NB4 (cell line): ENCODE data around the gene GNG14.

Experiments used
- DNase-seq: peaks from one replicate; pipeline ENCODE4 v3.0.0; 2010; ENCODE audit warnings: low read depth
- H3K4me3 ChIP-seq: one replicate; pipeline ENCODE4 v1.5.1; 2011; ENCODE audit warnings: mild to moderate bottlenecking, low read depth, low read length, moderate library complexity
- MYC ChIP-seq: IDR thresholded peaks from 2 replicates; pipeline ENCODE4 v1.6.1; 2011; ENCODE audit warnings: low read depth, low read length
- POLR2A ChIP-seq: IDR thresholded peaks from 2 replicates; pipeline ENCODE4 v1.6.1; 2011; ENCODE audit warnings: mild to moderate bottlenecking; ENCODE audit not compliant: insufficient read length; ENCODE audit errors: extremely low read depth
- TF ChIP-seq, protein P1 (sequence below): IDR thresholded peaks from 2 replicates; pipeline ENCODE4 v1.6.1; 2011; ENCODE audit warnings: low read depth, low read length
- TF ChIP-seq, protein P2 (sequence below): IDR thresholded peaks from one replicate; pipeline ENCODE4 v1.5.1; 2012; ENCODE audit warnings: low read depth, low read length

Gene GNG14

DNA sequence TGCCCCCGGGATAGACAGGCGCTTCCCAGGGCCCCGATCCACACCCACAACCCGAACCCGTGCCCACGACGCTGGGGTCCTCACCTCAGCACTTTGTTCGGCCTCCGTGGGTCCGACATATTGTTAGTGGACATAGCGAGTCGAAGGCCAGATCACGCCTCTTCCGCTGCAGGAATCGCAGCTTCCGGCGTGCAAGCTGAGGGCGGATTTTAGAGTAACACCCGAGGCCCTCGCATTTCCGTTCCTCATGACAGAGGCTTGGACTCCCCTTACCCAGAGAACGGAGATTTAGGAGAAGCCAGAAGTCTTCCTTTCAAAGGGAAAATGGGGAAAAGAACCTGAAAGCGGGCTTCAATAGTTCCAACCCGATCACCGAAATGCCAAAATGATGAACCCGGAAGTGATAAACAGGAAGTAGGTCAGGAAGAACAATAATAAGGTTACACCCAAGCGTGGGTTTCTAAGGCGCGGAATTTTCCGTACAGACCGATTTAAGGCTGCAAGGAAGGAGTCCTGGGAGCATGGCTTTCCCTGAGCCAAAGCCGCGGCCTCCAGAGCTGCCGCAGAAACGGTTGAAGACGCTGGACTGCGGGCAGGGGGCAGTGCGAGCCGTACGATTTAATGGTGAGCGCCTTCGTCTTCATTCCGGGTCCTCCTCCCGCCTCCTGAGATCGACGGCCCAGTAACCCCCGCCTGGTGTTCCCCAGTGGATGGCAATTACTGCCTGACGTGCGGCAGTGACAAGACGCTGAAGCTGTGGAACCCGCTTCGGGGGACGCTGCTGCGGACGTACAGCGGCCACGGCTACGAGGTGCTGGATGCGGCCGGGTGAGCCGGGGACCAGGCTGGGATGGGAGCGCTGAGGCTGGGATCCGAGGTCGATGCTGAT, 18.3 kb upstream of the GNG14 start:
- peak; percentile 86 for DNase-seq
- TF ChIP-seq, protein P1, sequence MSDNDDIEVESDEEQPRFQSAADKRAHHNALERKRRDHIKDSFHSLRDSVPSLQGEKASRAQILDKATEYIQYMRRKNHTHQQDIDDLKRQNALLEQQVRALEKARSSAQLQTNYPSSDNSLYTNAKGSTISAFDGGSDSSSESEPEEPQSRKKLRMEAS = peak; percentile 15; the same call in 1 of the 2 replicates
- peak; percentile 66 for TF ChIP-seq MYC
- peak; percentile 37 for TF ChIP-seq POLR2A
- TF ChIP-seq, protein P2, sequence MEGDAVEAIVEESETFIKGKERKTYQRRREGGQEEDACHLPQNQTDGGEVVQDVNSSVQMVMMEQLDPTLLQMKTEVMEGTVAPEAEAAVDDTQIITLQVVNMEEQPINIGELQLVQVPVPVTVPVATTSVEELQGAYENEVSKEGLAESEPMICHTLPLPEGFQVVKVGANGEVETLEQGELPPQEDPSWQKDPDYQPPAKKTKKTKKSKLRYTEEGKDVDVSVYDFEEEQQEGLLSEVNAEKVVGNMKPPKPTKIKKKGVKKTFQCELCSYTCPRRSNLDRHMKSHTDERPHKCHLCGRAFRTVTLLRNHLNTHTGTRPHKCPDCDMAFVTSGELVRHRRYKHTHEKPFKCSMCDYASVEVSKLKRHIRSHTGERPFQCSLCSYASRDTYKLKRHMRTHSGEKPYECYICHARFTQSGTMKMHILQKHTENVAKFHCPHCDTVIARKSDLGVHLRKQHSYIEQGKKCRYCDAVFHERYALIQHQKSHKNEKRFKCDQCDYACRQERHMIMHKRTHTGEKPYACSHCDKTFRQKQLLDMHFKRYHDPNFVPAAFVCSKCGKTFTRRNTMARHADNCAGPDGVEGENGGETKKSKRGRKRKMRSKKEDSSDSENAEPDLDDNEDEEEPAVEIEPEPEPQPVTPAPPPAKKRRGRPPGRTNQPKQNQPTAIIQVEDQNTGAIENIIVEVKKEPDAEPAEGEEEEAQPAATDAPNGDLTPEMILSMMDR = no peak
- peak overlapping the region; percentile 68 for H3K4me3 ChIP-seq

DNA sequence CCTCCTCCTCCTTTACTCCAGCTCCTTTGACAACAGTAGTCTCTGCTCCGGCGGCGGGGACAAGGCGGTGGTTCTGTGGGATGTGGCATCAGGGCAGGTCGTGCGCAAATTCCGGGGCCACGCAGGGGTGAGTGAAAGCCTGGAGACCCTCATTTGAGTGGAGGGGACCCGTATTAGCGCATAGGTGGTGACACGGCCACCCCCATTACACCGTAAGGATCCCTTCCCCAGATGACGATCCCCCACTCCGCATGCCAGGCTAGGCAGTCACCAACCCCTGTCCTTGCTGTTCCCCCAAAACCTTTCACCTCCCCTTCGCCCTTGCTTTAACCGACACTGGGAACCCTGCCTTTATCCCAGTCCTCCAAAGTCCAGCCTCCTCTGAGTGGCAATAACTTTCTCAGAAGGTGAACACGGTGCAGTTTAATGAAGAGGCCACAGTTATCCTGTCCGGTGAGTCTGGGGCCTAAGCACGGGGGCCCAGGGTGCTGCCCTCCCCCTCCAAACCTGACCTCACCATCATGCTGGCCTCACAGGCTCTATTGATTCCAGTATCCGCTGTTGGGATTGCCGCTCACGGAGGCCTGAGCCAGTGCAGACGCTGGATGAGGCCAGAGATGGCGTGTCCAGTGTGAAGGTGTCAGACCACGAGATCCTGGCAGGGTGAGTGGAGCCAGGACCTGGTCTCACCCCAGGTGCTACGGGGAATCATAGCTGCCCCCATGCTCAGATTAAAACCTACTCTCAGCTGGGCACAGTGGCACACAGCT, 17.5 kb upstream of the GNG14 start:
- no peak for DNase-seq
- peak overlapping the region; percentile 68 for H3K4me3 ChIP-seq
- TF ChIP-seq, protein P1 = no peak
- no peak for TF ChIP-seq MYC
- TF ChIP-seq, protein P2 = no peak
- no peak for TF ChIP-seq POLR2A

DNA sequence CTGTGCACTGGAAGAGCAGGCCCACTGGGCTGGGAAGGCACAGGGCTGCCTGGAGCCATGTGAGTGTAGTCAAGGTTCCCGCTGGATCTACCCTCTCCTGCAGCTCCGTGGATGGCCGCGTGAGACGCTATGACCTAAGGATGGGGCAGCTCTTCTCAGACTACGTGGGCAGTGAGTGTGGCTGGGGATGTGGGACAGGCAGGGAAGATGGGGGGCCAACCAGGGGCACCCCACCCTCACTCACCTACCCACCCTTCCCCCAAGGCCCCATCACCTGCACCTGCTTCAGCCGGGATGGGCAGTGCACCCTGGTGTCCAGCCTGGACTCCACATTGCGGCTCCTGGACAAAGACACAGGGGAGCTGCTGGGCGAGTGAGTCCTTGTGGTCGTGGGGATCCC, 15.1 kb upstream of the GNG14 start:
- no peak for DNase-seq
- H3K4me3 ChIP-seq = no peak overlapping the region
- TF ChIP-seq MYC (no peak), POLR2A (no peak)
- TF ChIP-seq, protein P1 = no peak
- TF ChIP-seq, protein P2 = no peak

DNA sequence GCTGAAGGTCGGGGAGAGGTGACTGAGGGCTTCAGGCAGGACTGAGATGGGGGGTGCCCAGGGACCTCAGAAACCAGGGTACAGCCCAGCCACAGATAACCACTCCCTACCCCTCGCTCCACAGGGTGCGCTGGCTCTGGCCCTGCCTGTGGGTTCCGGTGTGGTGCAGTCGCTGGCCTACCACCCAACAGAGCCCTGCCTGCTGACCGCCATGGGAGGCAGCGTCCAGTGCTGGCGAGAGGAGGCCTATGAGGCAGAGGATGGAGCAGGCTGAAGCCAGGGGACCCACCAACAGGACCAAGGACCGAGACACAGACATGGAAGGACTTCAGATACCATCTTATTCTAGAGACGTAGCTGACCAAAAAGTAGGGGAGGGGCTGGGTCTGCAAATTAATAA, 12.4 kb upstream of the GNG14 start:
- H3K4me3 ChIP-seq = no peak overlapping the region
- no peak for DNase-seq
- TF ChIP-seq MYC = no peak
- TF ChIP-seq, protein P2 = no peak
- no peak for TF ChIP-seq POLR2A
- TF ChIP-seq, protein P1 = no peak

DNA sequence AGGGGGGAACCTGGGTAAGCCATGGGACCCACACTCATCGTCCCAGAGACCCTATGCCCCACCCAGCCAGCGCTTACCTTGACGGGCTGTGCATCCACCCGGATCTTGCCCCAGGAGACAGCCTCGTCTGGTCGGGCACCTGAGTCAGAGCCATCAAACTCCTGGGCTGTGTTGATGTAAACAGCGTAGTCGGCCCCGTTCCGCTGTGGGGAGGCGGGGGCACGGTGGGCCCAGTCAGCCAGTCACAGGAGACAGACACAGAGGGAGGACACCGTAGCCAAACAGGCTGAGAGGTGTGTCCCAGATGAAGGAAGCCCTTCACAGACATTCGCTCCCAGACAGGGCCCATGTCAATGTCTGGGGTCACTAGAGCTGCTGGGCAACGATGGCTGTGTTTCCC, 11.9 kb upstream of the GNG14 start:
- DNase-seq = no peak
- TF ChIP-seq, protein P2 = no peak
- TF ChIP-seq POLR2A (no peak), MYC (no peak)
- TF ChIP-seq, protein P1 = no peak

More for the DNA sequence above, 11.9 kb upstream of the GNG14 start:
- H3K4me3 ChIP-seq = no peak overlapping the region
